HG02610 (cell line): Measurements from ENCODE around the gene PHLDB3.

Source experiments
- ATAC-seq: cut with Tn5 transposase; IDR thresholded peaks from one replicate; pipeline ENCODE4 v1.9.1; 2021; ENCODE audit warnings: mild to moderate bottlenecking, moderate library complexity; ENCODE audit not compliant: unreplicated experiment

The PHLDB3 gene

DNA sequence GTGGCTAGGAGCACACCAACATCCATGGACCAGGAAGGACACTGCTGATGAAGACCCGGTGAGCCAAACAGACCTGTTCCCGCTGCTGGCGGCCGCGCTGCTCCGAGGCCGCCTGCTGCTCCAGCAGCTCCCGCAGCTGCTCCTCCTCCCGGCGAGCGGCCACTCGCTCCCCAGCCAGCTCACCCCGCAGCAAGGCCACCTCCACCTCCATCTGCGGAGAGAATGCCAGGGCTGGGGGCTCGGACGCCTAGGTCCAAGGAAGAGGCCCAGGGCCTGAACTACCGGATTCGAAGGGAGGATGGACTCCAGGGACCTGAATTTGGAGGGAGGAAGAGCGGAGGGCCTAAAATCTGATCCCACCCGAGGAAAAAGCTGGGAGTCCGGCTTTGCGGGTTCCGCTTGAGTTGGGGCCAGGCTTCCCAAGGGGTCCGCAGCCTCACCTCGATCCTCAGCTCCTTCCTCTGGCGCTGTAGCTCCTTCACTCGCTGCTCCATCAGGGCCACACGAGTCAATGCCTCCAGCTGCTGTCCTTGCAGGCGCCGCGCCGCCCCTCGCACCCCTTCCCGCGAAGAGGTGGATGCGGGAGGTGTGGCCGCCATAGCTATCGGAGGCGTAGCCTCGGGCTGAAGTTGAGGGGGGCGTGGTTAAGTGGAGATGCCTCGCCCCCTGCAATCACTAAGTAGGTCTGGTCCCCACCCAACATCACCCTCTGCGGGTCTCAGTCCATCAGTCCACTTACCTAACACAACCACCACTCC, 2.7 kb downstream of the PHLDB3 start:
- no peak for ATAC-seq

DNA sequence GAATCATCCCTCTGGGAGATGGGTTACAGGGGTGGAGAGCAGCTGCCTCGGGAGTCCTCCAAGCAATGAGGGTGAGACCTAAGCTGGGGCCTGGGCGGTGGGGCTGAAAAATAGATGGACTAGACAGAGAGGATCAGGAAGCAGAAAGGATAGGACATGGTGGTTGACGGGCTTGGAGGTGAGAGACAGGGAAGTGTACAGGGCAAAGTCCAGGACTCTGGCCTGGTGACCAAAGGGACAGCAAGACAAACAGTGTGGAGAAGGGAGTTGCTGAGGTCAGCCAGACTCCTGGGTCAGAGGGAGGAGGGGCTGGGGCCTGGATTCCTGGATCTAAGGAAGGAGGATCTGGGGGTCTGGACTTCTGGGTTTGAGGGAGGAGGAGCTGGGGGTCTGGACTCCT, 5.5 kb downstream of the PHLDB3 start:
- no peak for ATAC-seq

DNA sequence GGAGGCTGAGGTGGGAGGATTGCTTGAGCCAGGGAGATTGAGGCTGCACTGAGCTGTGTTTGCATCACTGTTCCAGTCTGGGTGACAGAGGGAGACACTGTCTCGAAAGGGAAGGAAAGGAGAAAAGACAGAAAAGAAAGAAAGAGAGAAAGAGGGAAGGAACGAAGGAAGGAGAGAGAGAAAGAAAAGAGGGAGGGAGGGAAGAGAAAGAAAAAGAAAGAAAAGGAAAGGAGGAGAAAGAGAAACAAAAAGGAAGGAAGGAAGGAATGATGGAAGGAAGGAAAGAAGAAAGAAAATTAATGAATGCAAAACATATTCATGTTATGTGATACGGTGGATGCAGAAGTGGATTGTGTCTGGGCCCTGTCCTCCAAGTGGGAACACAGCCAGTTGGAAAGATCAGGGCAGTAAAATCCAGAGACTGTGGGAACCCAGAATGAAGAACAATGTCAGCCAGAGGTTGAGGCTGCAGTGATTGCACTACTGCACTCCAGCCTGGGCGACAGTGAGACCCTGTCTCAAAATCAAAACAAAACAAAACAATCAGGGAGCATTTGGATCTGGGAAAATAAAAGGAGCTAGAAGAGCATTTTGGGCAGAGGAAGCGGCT, 6.2 kb downstream of the PHLDB3 start:
- no peak for ATAC-seq

DNA sequence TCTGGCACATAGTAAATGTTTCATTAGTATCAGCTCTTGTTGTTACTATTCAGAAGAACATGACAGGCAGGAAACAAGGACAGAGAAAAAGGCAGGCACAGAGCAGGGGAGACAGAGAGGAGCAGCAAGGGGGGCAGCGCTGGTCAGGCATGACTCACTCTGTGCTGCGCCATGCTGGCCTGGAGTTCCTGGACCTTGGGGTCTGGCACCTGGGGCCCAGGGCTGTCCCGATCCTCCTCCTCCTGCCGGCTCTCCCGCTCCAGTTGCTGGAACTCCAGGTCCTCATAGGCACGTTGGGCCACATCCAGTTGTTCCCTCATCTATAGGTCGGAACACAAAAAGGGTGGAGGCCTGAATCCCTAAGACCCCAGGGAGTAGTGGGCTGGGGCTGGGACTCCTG, 7.6 kb downstream of the PHLDB3 start:
- no peak for ATAC-seq

DNA sequence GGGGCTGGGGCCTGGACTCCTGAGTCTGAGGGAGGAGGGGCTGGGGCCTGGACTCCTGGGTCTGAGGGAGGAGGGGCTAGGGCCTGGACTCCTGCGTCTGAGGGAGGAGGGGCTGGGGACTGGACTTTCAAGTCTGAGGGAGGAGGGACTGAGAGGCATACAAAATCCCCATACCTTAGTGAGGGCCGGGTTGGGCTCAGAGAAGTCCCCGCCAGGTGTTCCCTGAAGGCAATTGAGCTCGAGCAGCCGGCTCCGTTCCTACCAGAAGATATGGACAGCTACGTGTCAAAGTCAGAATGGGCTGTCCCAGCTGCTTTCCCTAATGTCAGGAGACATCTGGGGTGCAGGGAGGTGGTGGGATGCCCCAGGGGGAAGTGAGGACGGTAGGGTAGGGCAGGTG, 9.5 kb downstream of the PHLDB3 start:
- ATAC-seq: no peak

DNA sequence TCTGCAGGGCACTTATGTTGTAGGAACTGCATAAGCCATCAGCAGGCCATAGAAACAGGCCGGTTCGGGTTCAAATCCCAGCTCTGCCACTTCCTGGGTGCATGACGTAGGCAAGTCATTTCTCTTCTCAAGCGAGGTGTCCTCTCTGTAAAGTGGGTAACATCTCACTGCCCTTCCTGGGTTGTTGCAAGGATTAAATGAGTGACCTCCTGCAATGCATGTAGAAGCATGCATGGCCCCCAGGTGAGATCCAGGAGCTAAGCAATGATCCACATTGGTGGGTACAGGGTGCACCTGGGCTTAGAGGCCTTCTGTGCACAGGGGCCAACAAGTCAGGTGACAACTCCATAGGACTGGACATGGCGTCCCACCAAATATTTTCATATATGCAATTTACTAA, 13.8 kb downstream of the PHLDB3 start:
- no peak for ATAC-seq

DNA sequence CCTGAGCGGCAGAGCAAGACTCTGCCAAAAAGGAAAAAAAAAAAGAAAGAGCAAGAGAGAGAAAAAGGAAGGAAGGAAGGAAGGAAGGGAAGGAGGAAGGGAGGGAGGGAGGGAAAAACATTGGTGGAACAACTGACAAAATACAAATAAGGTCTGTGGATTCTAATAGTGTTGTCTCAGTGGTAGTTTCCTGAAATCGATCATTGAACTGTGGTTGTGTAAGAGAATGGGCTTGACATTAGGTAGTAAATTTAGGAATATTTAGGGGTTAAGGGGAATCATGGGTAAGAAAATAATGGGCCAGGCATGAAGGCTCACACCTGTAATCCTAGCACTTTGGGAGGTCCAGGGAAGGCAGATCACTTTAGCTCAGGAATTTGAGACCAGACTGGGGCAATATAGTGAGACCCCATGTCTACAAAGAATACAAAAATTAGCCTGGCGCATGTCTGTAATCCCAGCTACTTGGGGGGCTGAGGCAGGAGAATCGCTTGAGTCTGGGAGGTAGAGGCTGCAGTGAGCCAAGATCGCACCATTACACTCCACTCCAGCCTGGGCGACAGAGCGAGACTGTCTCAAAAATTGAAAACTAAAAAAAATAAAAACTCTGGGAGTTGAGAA, 14.5 kb downstream of the PHLDB3 start:
- ATAC-seq: no peak

DNA sequence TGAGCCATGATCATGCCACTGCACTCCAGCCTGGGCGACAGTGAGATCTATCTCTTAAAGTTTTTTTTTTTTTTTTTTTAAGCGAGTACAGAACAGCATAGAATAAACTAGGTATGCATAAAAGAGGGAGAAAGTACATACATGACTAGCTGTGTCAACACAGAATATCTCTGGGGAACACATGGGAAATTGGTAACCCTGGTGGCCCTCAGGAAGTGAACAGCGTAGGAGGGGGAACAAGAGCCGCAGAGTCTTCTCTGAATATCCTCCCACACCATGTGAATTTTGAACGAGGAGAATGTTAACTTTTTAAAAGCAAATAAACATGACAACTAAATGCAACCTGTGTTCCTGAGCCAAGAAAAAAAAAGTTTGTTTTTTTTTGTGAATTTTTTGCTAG, 15.2 kb downstream of the PHLDB3 start:
- no peak for ATAC-seq

DNA sequence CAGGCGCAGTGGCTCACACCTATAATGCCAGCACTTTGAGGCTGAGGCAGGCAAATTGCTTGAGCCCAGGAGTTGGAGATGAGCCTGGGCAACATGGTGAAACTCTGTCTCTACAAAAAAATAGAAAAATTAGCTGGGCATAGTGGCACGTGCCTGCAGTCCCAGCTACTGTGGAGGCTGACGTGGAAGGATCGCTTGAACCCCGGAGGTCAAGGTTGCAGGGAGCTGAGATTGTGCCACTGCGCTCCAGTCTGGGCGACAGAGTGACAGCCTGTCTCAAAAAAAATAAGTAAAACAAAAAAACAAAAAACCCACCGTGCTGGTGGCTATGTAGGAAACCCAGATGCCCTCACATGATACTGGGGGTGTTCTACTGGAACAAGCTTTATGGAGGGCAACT, 16.4 kb downstream of the PHLDB3 start:
- ATAC-seq: no peak

DNA sequence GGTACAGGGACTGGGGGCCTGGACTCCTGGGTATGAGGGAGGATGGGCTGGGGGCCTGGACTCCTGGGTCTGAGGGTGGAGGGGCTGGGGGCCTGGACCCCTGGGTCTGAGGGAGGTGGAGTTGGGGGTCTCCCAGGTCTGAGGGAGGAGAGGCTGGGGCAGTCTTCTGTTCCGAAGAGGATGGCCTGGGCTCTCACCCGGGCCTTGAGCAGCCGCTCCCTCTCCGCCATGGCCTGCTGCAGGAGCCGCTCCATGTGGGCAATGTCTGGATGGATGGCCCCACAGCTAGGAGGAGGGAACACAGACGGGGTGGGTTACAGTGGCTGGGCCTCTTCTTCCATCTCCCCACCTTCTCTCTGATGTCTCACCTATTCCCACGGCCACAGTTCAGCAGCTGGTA, 18.1 kb downstream of the PHLDB3 start:
- no peak for ATAC-seq

DNA sequence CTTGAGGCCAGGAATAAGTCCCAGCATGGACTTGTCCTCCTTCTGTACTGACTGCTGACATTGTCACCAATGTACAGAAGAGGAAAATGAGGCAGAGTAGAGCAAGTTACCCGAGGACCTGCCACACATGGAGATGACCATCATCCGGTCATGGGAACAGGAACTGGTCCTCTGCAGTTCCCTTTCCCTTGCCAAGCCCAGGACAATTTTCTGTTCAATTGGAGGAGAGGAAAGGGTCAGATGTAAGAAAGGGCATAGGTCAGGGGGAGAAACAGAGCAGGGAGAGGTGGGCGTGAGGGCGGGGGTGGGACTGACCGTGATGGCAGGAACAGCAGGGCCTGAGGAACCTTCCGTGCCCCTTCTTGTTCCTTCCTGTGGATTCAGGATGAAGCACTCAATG, 18.6 kb downstream of the PHLDB3 start:
- no peak for ATAC-seq

DNA sequence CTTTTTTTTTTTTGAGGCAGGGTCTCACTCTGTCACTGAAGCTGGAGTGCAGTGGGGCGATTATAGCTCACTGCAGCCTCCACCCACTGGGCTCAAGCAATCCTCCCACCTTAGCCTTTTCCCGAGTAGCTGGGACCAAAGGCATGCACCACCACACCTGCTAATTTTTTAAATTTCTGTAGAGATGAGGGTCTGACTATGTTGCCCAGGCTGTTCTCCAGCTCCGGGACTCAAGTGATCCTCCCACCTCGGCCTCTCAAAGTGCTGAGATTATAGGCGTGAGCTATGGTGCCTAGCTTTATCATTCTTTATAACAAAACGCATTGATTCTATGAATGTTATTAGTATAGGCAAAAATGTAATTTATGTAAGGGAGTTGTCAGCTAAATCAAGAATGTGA, 21.3 kb downstream of the PHLDB3 start:
- no peak for ATAC-seq

DNA sequence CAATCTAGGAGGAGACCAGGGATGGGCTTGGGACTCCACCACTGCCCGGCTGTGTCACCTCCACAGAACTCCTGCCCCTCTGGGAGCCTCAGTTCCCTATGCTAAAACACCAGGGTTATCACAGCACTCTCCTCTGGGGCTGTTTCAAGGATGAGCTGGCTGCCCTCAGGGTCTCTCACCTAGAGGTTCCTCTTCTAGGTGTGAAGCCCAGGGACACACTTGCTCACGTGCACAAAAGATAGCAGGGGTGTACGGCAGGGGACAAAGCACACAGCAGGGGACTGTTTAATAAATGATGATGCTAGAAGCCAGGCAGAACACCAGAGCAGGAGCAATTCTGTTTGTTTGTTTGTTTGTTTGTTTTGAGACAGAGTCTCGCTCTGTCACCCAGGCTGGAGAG, 22.4 kb downstream of the PHLDB3 start:
- no peak for ATAC-seq

DNA sequence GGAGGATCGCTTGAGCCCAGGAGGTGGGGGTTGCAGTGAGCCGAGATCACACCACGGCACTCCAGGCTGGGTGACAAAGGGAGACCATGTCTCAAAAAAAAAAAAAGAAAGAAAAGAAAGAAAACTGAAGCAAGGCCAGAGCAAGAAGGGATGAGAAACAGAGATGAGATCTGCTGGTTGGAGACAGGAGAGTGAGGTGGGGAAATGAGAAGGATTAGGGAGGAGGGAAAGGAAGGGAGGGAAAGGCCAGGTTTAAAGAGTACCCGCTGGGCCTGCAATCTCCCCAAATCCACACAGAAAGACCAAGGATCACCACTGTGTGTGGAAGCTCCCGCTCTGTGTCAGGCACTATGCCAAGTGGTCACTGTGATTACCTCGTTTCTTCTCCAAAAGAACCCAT, 22.8 kb downstream of the PHLDB3 start:
- ATAC-seq: no peak

DNA sequence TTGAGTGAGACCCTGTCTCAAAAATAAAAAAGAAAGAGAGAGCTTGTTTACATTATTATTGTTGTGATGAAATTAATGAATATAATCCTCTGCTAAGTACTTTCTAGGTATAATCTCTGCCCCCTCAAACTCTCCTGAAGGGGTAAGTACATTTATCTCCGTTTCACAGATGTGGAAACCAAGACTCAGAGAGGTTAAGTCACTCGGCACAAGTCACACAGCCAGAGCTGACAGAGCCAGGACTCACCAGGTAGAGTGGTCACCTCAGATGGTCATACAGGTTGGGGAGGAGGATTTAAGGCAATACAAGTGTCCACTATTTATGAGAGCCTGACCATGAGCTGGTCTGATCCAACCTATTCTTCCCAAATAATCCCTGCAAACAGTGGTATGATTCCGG, 24.0 kb downstream of the PHLDB3 start:
- ATAC-seq: no peak

DNA sequence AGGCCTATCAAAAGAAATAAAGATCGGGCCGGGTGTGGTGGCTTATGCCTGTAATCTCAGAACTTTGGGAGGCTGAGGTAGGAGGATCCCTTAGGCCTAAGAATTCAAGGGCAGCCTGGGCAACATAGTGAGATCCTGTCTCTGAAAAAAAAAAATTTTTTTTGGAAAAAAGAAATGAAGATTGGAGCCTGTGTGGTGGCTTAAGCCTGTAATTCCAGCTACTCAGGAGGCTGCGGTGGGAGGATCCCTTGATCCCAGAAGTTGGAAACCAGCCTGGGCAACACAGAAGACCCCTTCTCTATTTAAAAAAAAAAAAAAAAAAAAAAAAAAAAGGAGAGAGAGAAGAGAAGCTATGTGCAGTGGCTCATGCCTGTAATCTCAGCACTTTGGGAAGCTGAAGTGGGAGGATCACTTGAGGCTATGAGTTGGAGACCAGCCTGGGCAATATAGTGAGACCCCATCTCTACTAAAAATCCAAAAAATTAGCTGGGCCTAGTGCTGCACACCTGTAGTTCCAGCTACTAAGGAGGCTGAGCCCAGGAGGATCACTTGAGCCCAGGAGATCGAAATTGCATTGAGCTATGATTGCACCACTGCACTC, 24.5 kb downstream of the PHLDB3 start:
- ATAC-seq: no peak

DNA sequence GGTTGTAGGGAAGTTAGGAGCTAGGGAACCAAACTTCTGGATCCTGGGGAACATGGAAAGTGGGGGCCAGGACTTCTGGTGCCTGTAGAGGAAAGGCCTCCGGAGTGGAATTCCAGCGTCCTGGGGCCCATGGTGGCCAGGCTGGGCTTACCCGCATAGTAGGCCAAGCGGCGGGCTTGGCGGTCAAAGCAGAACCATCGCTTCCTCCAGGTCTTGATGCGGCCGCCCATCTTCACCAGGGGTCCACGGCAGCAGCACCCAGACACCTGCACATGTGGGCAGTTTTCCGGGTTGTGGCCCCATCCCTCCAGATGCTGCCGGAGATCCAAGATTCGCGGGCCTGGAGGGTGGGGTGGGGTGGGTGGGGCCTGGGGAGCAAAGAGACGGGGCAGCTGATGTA, 25.3 kb downstream of the PHLDB3 start:
- no peak for ATAC-seq

DNA sequence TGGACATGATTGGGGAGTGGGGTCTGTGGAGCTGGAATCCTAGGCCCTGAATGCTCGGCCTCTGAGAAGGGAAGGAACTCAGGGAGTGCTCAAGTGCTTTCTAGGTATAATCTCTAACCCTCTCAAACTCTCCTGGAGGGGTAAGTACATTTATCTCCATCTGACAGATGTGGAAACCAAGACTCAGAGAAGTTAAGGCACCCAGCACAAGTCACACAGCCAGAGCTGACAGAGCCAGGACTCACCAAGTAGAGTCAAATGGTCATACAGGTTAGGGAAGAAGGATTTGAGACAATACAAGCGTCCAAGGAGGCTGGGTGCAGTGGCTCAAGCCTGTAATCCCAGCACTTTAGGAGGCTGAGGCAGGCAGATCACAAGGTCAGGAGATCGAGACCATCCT, 26.2 kb downstream of the PHLDB3 start:
- no peak for ATAC-seq

DNA sequence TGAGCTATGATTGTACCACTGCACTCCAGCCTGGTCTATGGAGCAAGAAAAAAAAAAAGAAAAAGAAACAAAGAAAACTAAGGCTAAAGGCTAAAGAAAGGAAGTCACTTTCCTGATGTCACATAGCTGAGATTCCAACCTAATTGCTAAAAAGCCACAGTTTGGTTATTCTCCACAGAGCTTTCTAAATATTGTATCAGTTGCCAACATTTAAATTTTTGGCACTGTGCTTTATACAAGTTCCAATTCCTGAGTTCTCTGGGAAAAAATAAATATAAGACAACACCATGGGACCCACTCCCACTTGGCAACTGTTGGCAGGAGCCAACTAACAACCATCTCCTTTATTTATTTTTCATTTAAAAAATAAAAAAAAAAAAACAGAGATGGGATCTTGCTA, 27.9 kb downstream of the PHLDB3 start:
- ATAC-seq: no peak

DNA sequence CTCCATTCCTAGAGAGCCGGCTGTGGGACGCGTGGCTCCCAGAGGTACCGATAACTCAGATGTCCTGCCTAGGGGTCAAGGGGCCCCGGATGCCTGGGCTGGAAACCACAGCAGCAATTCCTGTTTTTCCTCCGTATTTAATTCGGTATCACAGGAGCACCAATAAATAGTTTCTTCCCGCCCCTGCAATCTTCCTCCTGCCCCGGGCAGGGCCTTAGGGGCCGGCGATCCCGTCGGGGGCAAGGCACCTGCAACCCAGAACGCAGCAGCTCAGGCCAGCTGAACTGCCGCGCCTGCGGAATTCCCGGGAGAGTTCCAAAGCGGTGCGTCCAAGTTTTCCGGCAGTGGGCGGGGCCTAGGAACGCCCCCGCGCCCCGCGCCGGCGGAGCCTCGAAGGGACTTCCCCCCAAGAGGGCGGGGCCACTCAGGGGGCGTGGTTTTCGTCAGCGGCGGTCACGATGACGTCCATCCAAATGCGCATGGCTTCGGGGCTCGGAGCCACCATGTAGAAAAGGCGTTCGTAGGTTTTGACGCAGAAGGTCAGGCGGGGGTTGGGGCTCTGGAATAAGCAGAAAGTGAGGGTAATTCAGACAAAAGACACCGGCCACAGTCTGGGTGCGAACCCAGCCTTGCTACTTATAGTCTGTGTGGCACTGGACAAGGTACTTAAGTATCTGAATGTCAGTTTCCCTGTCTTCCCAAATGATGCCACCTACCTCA, 29.4 kb downstream of the PHLDB3 start:
- ATAC-seq: peak; percentile 80

DNA sequence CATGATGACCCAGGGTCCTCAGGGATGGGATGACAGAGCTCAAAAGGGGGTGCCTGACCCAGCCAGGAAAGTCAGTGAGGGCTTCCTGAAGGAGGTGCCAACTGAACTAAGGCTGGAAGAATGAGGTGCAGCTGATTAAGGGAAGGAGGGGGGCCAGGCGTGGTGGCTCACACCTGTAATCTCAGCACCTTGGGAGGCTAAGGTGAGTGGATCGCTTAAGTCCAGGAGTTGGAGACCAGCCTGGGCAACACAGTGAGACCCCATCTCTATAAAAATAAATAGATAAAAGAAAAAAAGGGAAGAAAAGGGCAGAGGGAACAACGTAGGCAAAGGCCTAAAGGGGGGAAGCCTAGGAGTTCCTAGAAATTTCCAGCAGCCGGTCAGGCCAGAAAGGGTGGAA, 30.1 kb downstream of the PHLDB3 start:
- no peak for ATAC-seq
